ENCODE data around the gene ZNF581. TPM values are rescaled to one million over a fixed set of nuclear protein-coding genes. Genes with fewer than 3 reads are reported as not detected.

ZNF581 gene
- total RNA-seq, 1 donor from 2014 or later: 27.2 TPM

GRCh38 chr19:55611300-55611982, 32.0 kb upstream of the ZNF581 start:
- TF ChIP-seq CTCF (conservative IDR thresholded peaks at IDR 0.05; ENCODE audit: low read depth, low read length): no peak
- DNase-seq (ENCODE audit: low read depth): no peak
- H3K4me3 ChIP-seq (ENCODE audit: low read depth, low read length): no peak overlapping the region

- no peak for TF ChIP-seq CTCF (conservative IDR thresholded peaks at IDR 0.05; ENCODE audit: low read depth, low read length)
- no peak for DNase-seq (ENCODE audit: low read depth)
- H3K4me3 ChIP-seq (ENCODE audit: low read depth, low read length): no peak overlapping the region
Observed at GRCh38 chr19:55611983-55612645, 31.3 kb upstream of the ZNF581 start.

- DNase-seq (ENCODE audit: low read depth): no peak
- H3K4me3 ChIP-seq (ENCODE audit: low read depth, low read length): no peak overlapping the region
- TF ChIP-seq CTCF (conservative IDR thresholded peaks at IDR 0.05; ENCODE audit: low read depth, low read length): no peak
Observed at GRCh38 chr19:55613396-55613795, 30.1 kb upstream of the ZNF581 start.

- TF ChIP-seq CTCF (conservative IDR thresholded peaks at IDR 0.05; ENCODE audit: low read depth, low read length): no peak
- no peak overlapping the region for H3K4me3 ChIP-seq (ENCODE audit: low read depth, low read length)
- no peak for DNase-seq (ENCODE audit: low read depth)
Observed at GRCh38 chr19:55613930-55614710, 29.3 kb upstream of the ZNF581 start.

GRCh38 chr19:55614711-55615542, 28.5 kb upstream of the ZNF581 start:
- DNase-seq (ENCODE audit: low read depth): no peak
- no peak overlapping the region for H3K4me3 ChIP-seq (ENCODE audit: low read depth, low read length)
- TF ChIP-seq CTCF (conservative IDR thresholded peaks at IDR 0.05; ENCODE audit: low read depth, low read length): no peak

- no peak for TF ChIP-seq CTCF (conservative IDR thresholded peaks at IDR 0.05; ENCODE audit: low read depth, low read length)
- DNase-seq (ENCODE audit: low read depth): no peak
- H3K4me3 ChIP-seq (ENCODE audit: low read depth, low read length): no peak overlapping the region
Observed at GRCh38 chr19:55615543-55616394, 27.7 kb upstream of the ZNF581 start.
